Omental fat pad (tissue), 4 donors: Measurements from ENCODE around the gene DLGAP1. TPM values are rescaled to one million over a fixed set of nuclear protein-coding genes. Genes with fewer than 3 reads are reported as not detected.

ENCODE experiments used
- ATAC-seq: fragments of 150-250 bp; one replicate; pipeline ENCODE4 v1.9.1; 2016; ENCODE audit warnings: mild to moderate bottlenecking, moderate library complexity; ENCODE audit not compliant: low FRiP score
- DNase-seq: peaks from one replicate; pipeline ENCODE4 v3.0.0-alpha.2; 2019; ENCODE audit warnings: low spot score
- total RNA-seq, 4 donors: library from RNA; depleted of rRNA; stranded (reverse); fragments of >200 nt; gene quantifications; one replicate each; pipeline ENCODE4 v1.1.0, GENCODE V29; 2016
- TF ChIP-seq, protein P1 (sequence below), 3 donors: fragments of 450-650 bp; IDR thresholded peaks; one replicate each; pipeline ENCODE4 v1.5.1; 2016 to 2017; ENCODE audit warnings: antibody characterized with exemption in 3 of 3, mild to moderate bottlenecking in 3 of 3, moderate library complexity in 2 of 3

DLGAP1 gene
- total RNA-seq, 4 donors from 2014 or later: 1.5 to 8.0 (median 5.4) TPM

- no peak for ATAC-seq
- DNase-seq: no peak
- TF ChIP-seq, protein P1, sequence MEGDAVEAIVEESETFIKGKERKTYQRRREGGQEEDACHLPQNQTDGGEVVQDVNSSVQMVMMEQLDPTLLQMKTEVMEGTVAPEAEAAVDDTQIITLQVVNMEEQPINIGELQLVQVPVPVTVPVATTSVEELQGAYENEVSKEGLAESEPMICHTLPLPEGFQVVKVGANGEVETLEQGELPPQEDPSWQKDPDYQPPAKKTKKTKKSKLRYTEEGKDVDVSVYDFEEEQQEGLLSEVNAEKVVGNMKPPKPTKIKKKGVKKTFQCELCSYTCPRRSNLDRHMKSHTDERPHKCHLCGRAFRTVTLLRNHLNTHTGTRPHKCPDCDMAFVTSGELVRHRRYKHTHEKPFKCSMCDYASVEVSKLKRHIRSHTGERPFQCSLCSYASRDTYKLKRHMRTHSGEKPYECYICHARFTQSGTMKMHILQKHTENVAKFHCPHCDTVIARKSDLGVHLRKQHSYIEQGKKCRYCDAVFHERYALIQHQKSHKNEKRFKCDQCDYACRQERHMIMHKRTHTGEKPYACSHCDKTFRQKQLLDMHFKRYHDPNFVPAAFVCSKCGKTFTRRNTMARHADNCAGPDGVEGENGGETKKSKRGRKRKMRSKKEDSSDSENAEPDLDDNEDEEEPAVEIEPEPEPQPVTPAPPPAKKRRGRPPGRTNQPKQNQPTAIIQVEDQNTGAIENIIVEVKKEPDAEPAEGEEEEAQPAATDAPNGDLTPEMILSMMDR (IDR thresholded peaks at IDR 0.05): no peak
Measured at GRCh38 chr18:3727274-3727673, 727.8 kb downstream of the DLGAP1 start.

DNA sequence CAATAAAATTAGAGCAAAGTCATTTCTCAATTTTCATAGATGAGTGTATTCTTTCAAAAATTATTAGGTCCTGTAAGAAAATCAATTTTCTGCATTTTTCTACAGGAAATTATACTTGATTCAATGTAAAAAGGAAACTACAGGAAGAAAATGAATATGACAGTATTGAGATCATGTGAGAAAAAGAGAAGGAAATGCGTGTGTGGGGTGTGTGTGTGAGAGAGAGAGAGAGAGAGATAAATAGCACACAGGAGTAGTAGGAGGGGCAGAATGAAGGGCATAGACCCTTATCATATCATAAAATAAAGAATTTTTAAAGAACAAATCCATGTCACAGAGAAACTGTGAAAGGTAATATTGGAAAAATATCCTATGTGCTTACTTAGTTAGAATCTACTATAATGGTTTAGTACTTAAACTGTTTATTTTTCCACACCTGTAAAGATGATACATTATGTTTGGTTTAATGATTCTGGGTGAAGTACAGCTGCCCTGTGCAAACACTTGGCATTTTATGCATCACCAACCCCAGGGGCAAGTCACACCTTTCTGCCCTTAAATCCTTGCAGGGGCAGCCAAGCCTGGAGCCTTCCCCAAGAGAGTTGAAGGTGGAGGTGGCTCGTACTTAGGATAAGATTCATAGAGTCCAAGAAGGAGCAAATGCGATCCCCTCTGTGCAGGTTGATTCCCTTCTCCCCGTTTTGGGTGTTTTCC is 728.7 kb downstream of the DLGAP1 start:
- TF ChIP-seq, protein P1 (IDR thresholded peaks at IDR 0.05): no peak
- no peak for DNase-seq
- no peak for ATAC-seq

DNA sequence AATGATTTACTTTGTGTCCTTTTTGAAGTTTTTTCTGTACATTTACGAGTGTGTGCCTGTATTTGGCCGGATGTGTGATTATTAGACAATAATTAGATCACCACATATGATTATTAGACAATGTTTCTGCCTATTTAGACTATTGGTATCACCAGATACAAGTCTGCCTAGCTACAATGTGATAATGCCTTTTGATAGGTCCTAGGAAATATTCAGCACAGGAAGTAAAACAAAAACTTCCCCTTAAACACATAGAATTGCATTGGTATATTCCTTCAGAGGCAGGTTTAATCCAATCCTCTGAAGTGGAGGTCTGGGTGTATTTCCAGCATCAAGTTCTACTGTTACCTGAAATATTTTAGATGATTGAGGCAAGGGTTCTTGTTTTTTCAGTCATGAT is 730.0 kb downstream of the DLGAP1 start:
- TF ChIP-seq, protein P1 (IDR thresholded peaks at IDR 0.05): no peak
- no peak for ATAC-seq
- no peak for DNase-seq

DNA sequence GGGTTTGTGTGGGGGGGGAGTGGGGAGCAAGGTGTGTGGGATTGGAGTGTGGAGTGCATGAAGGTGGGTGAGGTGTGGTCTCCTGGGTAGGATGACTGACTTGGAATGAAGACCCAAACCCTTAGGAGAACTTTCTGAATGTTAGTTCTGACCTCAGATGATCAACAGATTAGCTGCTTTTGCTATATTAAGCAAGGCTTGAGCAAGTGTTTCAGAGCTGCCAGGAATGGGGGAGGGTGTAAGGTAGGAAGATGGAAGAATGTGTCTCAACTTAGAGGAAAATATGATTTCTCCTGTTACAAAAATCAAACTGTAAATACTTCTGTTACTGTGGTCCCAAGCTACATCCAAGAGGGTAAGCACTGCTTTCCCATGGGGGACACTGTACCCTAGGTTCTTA is 731.6 kb downstream of the DLGAP1 start:
- DNase-seq (no peak), ATAC-seq (no peak)
- TF ChIP-seq, protein P1 (IDR thresholded peaks at IDR 0.05): no peak

DNA sequence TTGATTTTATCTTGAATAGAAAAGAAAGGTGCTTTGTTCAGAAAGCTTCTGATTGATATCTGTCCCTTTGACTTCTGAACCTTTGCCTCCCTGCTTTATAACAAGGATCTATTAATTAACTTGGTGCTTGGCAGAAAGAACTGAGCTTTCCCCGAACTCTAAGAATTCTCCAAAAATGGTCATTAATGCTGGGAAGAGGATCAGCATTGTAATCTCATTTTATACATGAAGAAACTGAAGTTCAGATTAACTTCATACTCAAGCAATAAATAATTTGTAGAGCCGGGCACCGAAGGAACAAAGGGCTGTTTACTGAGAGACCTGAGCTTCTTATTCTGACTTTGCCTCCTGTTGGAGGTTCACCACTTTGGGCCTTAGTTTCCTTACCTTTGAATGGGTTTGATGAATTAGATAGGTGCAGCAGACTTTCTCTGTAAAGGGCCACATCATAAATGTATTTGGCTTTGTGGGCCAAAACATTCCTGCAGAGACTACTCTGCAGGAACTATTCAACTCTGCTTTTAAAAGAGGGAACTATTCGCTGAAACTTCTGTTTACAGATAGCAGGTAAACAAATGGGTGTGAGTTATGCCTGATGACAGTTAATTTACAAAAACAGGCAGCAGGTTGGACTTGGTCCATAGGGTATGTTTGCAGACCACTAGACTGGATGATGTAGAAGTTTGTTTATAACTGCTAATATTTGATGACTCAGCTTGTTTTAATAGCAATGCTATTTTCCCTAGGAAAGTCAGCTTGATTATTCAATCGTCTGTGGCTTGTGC is 732.3 kb downstream of the DLGAP1 start:
- TF ChIP-seq, protein P1 (IDR thresholded peaks at IDR 0.05): no peak
- ATAC-seq (no peak), DNase-seq (no peak)

DNA sequence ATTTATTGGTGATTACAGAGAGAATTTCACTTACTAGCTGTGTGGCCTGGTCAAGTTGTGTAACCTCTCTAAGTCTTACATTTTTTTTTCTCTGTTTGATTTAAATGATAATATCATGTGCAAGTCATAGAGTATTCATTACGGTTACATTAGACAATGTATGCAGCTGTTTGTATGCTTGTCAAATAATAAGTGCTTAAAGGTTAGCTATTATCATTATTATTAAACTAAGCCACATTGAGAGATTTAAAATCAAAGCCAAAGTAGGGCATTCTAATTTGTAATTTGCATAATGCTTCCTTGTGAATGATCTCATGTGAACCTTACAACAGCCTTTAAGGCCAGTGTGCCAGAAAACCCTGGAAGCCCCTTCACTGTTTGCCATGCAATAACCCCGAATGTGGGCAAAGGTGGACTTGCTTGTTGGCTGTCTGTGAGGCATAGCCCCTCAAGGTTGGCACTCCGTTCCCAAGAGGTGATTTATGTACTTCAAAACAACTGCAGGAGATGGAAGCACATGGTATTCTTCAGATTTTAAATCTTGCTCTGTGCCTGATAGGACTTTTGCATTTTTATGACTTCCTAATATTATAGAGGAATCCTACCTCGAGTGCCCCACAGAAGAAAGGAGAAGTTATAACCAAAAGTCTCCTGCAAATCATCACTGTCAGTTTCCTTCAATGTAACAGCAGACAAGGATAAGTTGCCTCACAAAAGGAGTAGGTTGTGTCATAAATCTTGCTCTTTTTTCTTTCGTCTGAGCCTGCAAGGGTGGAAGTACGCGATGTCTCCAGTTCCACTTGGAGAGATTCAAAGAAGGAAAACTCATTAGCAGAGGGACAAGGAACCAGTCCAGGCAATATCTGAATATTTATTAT is 733.1 kb downstream of the DLGAP1 start:
- ATAC-seq (peak; percentile 32), DNase-seq (no peak)
- TF ChIP-seq, protein P1 (IDR thresholded peaks at IDR 0.05): no peak
